SKM-1 treated with dmso at 0.1 percent for 144 hours (cell line): ENCODE measurements around the gene EQTN.
"Not testable (repeated sequence)": the region's sequence is repeated elsewhere in the genome, so short reads cannot be mapped to it uniquely, and the experiment has no call there.

ENCODE experiments used
- DNase-seq: peaks from one replicate; lab custom pipeline; 2025; ENCODE audit not compliant: unreplicated experiment; lab: John Stamatoyannopoulos, UW

Gene EQTN

GRCh38 chr9:27293996-27294395, 3.0 kb downstream of the EQTN start:
- no peak for DNase-seq

- DNase-seq, result no peak
Measured at GRCh38 chr9:27292659-27293405, 4.1 kb downstream of the EQTN start.

DNA sequence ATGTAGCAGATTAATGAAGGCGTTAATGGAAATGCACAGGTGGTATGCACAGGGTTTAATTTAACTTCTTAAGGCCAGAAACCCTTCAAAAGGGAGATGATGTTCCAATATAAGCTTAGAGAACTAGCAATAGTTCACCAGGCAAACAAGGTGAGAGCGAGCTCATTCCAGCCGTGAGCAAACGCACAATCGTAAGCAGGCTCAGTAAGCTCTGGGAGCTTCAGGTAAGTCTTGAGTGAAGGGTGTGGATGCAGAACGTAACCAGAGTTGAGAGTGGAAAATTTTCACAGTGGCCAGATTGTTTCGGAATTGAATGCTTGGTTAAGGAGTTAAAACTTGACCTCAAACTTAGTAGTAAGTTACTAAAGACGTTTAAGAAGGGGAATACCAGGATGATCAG, 5.7 kb downstream of the EQTN start:
- DNase-seq, result no peak

GRCh38 chr9:27282269-27282668, 14.7 kb downstream of the EQTN start:
- no peak for DNase-seq

- no peak for DNase-seq
Measured at GRCh38 chr9:27280860-27281259, 16.1 kb downstream of the EQTN start.

- no peak for DNase-seq
Measured at GRCh38 chr9:27280249-27280648, 16.7 kb downstream of the EQTN start.

GRCh38 chr9:27279611-27280010, 17.3 kb downstream of the EQTN start:
- DNase-seq, result no peak

GRCh38 chr9:27278374-27278773, 18.6 kb downstream of the EQTN start:
- DNase-seq, result no peak

DNA sequence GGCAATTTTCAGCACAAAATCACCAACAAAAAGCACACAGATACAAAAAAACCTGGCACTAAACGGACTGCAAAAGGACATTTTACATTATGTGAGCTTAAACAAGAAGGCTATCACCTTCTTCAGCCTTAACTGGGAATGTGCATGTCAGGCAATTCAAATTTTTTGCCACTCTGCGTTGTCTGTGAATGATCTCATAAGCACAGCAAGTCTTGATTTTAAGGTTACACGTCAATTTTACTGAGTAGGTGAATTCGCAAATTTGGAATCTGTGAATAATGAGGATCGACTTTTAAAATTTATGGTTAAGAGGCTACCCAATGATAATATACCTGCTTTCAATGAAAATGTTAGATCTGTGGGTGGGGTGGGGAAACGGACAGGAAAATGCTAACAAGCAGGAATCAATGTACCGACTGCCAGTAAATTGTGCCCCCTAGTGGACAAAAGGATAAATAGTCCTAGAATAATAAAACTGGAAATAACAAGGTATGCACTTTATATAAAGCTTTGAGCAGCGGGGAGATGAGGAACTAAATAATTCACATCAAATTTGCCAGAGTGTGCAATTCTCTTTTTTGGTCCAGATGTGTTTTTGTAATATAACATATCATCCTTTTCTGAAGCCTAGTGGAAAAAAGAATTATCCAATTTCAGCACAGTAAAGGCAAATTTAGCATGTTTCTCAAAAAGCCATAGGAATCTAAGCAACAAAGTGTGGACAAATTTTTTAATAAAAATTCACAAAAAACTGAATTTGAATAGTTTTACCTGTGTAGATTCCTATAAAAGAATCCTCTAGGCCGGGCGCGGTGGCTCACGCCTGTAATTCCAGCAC, 20.5 kb downstream of the EQTN start:
- DNase-seq, result peak; percentile 52

DNA sequence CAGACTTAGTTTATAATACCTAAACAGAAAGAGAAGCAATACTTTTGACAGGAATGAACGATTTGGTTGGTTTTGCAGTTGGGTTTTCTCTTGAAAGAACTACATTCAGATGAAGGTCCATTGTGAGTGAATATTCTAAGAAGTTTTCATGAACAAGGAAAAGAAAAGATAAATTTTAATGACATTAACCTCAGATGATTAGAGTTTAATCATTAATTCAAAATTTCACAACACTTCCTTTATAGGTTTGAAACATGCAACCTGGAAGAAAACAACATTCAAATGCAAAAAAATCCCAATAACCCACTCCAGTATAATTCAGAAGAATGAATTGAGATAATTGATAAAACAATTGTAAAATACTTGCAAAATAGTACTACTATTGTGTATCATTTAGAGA, 23.8 kb downstream of the EQTN start:
- no peak for DNase-seq

GRCh38 chr9:27272103-27272502, 24.8 kb downstream of the EQTN start:
- DNase-seq, result no peak

- DNase-seq, result no peak
Measured at GRCh38 chr9:27261517-27262211, 35.3 kb downstream of the EQTN start.

- DNase-seq, result no peak
Measured at GRCh38 chr9:27260789-27261516, 36.0 kb downstream of the EQTN start.

GRCh38 chr9:27258662-27259061, 38.3 kb downstream of the EQTN start:
- DNase-seq, result no peak

DNA sequence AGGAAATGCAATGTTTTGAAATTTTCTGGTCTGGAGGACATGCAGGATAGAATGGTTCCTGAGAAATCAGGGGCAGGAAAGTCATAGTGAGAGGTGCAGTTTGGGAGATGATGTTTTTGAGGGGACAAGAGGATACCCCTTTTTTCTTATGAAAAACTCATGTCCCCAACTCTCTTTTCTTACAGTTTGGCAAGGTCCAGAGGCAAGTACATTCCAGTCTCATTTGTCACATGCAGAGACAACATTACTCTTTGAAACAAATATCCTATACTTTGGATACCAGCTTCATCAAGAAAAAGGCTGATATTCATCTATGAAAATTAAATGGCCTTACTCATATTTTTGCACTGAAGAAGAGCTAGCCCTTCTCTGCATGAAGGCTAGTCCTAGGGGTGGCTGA, 48.2 kb downstream of the EQTN start:
- no peak for DNase-seq

- peak; percentile 21 for DNase-seq
Measured at GRCh38 chr9:27247756-27248155, 49.2 kb downstream of the EQTN start.

DNA sequence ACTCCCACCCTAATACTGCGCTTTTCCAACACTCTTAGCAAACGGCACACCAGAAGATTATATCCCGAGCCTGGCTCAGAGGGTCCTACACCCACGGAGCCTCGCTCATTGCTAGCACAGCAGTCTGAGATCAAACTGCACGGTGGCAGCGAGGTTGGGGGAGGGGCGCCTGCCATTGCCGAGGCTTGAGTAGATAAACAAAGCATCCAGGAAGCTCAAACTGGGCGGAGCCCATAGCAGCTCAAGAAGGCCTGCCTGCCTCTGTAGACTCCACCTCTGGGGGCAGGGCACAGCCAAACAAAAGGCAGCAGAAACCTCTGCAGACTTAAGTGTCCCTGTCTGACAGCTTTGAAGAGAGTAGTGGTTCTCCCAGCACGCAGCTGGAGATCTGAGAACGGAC, 57.3 kb downstream of the EQTN start:
- DNase-seq, result not testable (repeated sequence)
